PC-3 (cell line): ENCODE results near the gene AP3S1. TPM values are rescaled to one million over a fixed set of nuclear protein-coding genes. Genes with fewer than 3 reads are reported as not detected.

ENCODE experiments used
- ATAC-seq: fragments of 200-7000 bp; cut with Tn5 transposase; 2 replicates; pipeline ENCODE4 v1.9.1; 2020; ENCODE audit warnings: mild to moderate bottlenecking, moderate library complexity
- BruUV-seq: library from RNA; stranded (reverse); fragments of 400-500 nt; replicated peaks from 2 replicates; lab custom pipeline; 2021; lab: Mats Ljungman, UMichigan
- CTCF ChIA-PET: fragments of 300-600 bp; sonication (Branson Sonifier 250); formaldehyde crosslinking; loops from one replicate; lab custom pipeline; 2022; ENCODE audit warnings: antibody characterized with exemption; lab: Charles Lee
- POLR2A ChIA-PET: fragments of 300-600 bp; sonication (Branson Sonifier 250); formaldehyde crosslinking; loops from one replicate; lab custom pipeline; 2022; ENCODE audit warnings: antibody characterized with exemption; ENCODE audit not compliant: unreplicated experiment; lab: Charles Lee
- DNase-seq: peaks from one replicate; pipeline ENCODE4 v3.0.0-alpha.2; 2015
- H2AFZ ChIP-seq: fragments of 300-600 bp; sonication (generic); 2 replicates; pipeline ENCODE4 v1.6.0; 2016; ENCODE audit warnings: antibody characterized with exemption, low read length
- H3F3A ChIP-seq: fragments of 300-600 bp; sonication (generic); one replicate; pipeline ENCODE4 v1.6.0; 2017; ENCODE audit warnings: antibody characterized with exemption, low read length, control low read depth, mild to moderate bottlenecking; ENCODE audit not compliant: unreplicated experiment
- H3K27ac ChIP-seq: fragments of 300-600 bp; sonication (generic); 2 replicates; pipeline ENCODE4 v1.5.1; 2016; ENCODE audit warnings: mild to moderate bottlenecking, low read length
- H3K27me3 ChIP-seq: fragments of 300-600 bp; sonication (generic); 2 replicates; pipeline ENCODE4 v1.6.1; 2016; ENCODE audit warnings: low read length, mixed read lengths
- H3K36me3 ChIP-seq: fragments of 300-600 bp; sonication (generic); 2 replicates; pipeline ENCODE4 v1.6.1; 2016; ENCODE audit warnings: low read depth, mixed run types, low read length, mixed read lengths
- H3K4me1 ChIP-seq: fragments of 300-600 bp; sonication (generic); 2 replicates; pipeline ENCODE4 v1.5.1; 2016; ENCODE audit warnings: low read length; ENCODE audit not compliant: insufficient read depth
- H3K4me2 ChIP-seq: fragments of 300-600 bp; sonication (generic); 2 replicates; pipeline ENCODE4 v1.6.0; 2016; ENCODE audit warnings: low read length
- H3K4me3 ChIP-seq: fragments of 300-600 bp; sonication (generic); 2 replicates; pipeline ENCODE4 v1.5.1; 2016; ENCODE audit warnings: mild to moderate bottlenecking, low read length, mixed read lengths
- H3K79me2 ChIP-seq: fragments of 300-600 bp; sonication (generic); 2 replicates; pipeline ENCODE4 v1.6.1; 2017; ENCODE audit warnings: low read length, mixed read lengths
- H3K9ac ChIP-seq: fragments of 300-600 bp; sonication (generic); 2 replicates; pipeline ENCODE4 v1.6.0; 2016; ENCODE audit warnings: mild to moderate bottlenecking, low read length
- H3K9me2 ChIP-seq: fragments of 300-600 bp; sonication (generic); replicated peaks from 2 replicates; pipeline ENCODE4 v1.6.1; 2016; ENCODE audit warnings: mixed run types, low read length, mixed read lengths
- H3K9me3 ChIP-seq: fragments of 300-600 bp; sonication (generic); 2 replicates; pipeline ENCODE4 v1.6.1; 2016; ENCODE audit warnings: low read length, mixed read lengths
- H4K20me1 ChIP-seq: fragments of 300-600 bp; sonication (generic); 2 replicates; pipeline ENCODE4 v1.6.1; 2016; ENCODE audit warnings: low read length, mixed read lengths
- CTCF ChIP-seq: fragments of 300-600 bp; sonication (generic); conservative IDR thresholded peaks from 2 replicates; pipeline ENCODE4 v1.5.1; 2017; ENCODE audit warnings: antibody characterized with exemption, low read depth, mild to moderate bottlenecking, low read length
- EZH2 ChIP-seq: fragments of 300-600 bp; sonication (generic); IDR thresholded peaks from one replicate; pipeline ENCODE4 v1.6.1; 2017; ENCODE audit warnings: antibody characterized with exemption, mild to moderate bottlenecking, low read length; ENCODE audit not compliant: unreplicated experiment
- EZH2phosphoT487 ChIP-seq: fragments of 300-600 bp; sonication (generic); IDR thresholded peaks from 2 replicates; pipeline ENCODE4 v1.6.1; 2018; ENCODE audit warnings: mild to moderate bottlenecking, antibody characterized with exemption, low read length, borderline replicate concordance
- intact Hi-C: fragments of 100-400 bp; cut with micrococcal nuclease; formaldehyde crosslinking; loops from 2 replicates; pipeline ENCODE4 v1.9.0; 2023
- total RNA-seq: library from RNA; depleted of rRNA; stranded (reverse); fragments of >200 nt; gene quantifications from 2 replicates; pipeline ENCODE4 v1.2.3, GENCODE V29; 2014

The AP3S1 gene
- total RNA-seq, 1 experiment from 2014 or later: 48.2 TPM

- no peaks in the 10 kb centered on the region for H3K79me2 ChIP-seq
- H4K20me1 ChIP-seq: no peaks in the 10 kb centered on the region
- H2AFZ ChIP-seq: no peak overlapping the region
- H3K4me1 ChIP-seq: no peaks in the 10 kb centered on the region
- no peak overlapping the region for H3K9ac ChIP-seq
- no peaks in the 10 kb centered on the region for H3K27me3 ChIP-seq
- no peak overlapping the region for H3K4me2 ChIP-seq
- H3F3A ChIP-seq: no peaks in the 10 kb centered on the region
- no peaks in the 10 kb centered on the region for H3K9me3 ChIP-seq
- H3K36me3 ChIP-seq: no peaks in the 10 kb centered on the region
- ChIA-PET POLR2A (no interaction called here), CTCF (no interaction called here)
- TF ChIP-seq EZH2: no peak
- TF ChIP-seq CTCF: no peak
- TF ChIP-seq EZH2phosphoT487: no peak
- intact Hi-C loops: no loop called here
- no TSS peak for BruUV-seq
- H3K27ac ChIP-seq: no peak overlapping the region
- DNase-seq (no peak), ATAC-seq (no peak)
- H3K4me3 ChIP-seq: no peak overlapping the region
- no peaks in the 10 kb centered on the region for H3K9me2 ChIP-seq
Measured at GRCh38 chr5:115952588-115952987, 110.9 kb downstream of the AP3S1 start.

GRCh38 chr5:115954144-115954543, 112.4 kb downstream of the AP3S1 start:
- Histone ChIP-seq H3K27ac (no peak overlapping the region), H3K27me3 (no peaks in the 10 kb centered on the region), H3K9me3 (no peaks in the 10 kb centered on the region), H3K4me2 (no peak overlapping the region), H3K9ac (no peak overlapping the region), H3F3A (no peaks in the 10 kb centered on the region), H3K4me3 (no peak overlapping the region), H2AFZ (no peak overlapping the region), H3K4me1 (no peaks in the 10 kb centered on the region), H3K79me2 (no peaks in the 10 kb centered on the region), H3K36me3 (no peaks in the 10 kb centered on the region), H3K9me2 (no peaks in the 10 kb centered on the region), H4K20me1 (no peaks in the 10 kb centered on the region)
- ChIA-PET CTCF (interaction anchor here (0.6 kb wide), 1 partner anchor 24 kb away, joined by 4 read pairs; no protein-coding TSS in a partner anchor), POLR2A (no interaction called here)
- ATAC-seq (no peak), DNase-seq (no peak)
- no peak for TF ChIP-seq EZH2
- no peak for TF ChIP-seq CTCF
- no peak for TF ChIP-seq EZH2phosphoT487
- no TSS peak for BruUV-seq
- intact Hi-C loops: no loop called here

- no peak overlapping the region for H2AFZ ChIP-seq
- no peak overlapping the region for H3K27ac ChIP-seq
- DNase-seq: no peak
- no peaks in the 10 kb centered on the region for H3K27me3 ChIP-seq
- H3K36me3 ChIP-seq: no peaks in the 10 kb centered on the region
- ChIA-PET CTCF (no interaction called here), POLR2A (no interaction called here)
- H3K4me1 ChIP-seq: no peaks in the 10 kb centered on the region
- no peak overlapping the region for H3K4me3 ChIP-seq
- no peaks in the 10 kb centered on the region for H4K20me1 ChIP-seq
- intact Hi-C loops: no loop called here
- H3K9me2 ChIP-seq: no peaks in the 10 kb centered on the region
- no peaks in the 10 kb centered on the region for H3F3A ChIP-seq
- H3K9me3 ChIP-seq: no peaks in the 10 kb centered on the region
- H3K9ac ChIP-seq: no peak overlapping the region
- no TSS peak for BruUV-seq
- no peak for TF ChIP-seq EZH2
- no peak for TF ChIP-seq CTCF
- no peak for TF ChIP-seq EZH2phosphoT487
- no peak overlapping the region for H3K4me2 ChIP-seq
- H3K79me2 ChIP-seq: no peaks in the 10 kb centered on the region
- ATAC-seq: no peak
Measured at GRCh38 chr5:115956957-115957356, 115.2 kb downstream of the AP3S1 start.
